Loucy (cell line): Measurements from ENCODE around the gene MPO.

Experiments
- H2AFZ ChIP-seq: fragments of 200-600 bp; sonication (generic); 2 replicates; pipeline ENCODE4 v1.6.0; 2016; ENCODE audit warnings: antibody characterized with exemption, mild to moderate bottlenecking, low read length, moderate library complexity
- H3F3A ChIP-seq: fragments of 200-600 bp; 2 replicates; pipeline ENCODE4 v1.6.0; 2016; ENCODE audit warnings: antibody characterized with exemption, low read depth, mild to moderate bottlenecking
- H3K27me3 ChIP-seq: fragments of 200-600 bp; sonication (generic); 2 replicates; pipeline ENCODE4 v1.6.1; 2014; ENCODE audit warnings: low read length, mild to moderate bottlenecking; ENCODE audit not compliant: insufficient read depth, poor library complexity, severe bottlenecking
- H3K36me3 ChIP-seq: fragments of 200-600 bp; sonication (generic); 2 replicates; pipeline ENCODE4 v1.6.1; 2016; ENCODE audit warnings: low read length; ENCODE audit not compliant: insufficient read depth
- H3K4me1 ChIP-seq: fragments of 200-600 bp; sonication (generic); 2 replicates; pipeline ENCODE4 v1.5.1; 2014; ENCODE audit warnings: low read length, mild to moderate bottlenecking; ENCODE audit not compliant: insufficient read depth, poor library complexity, severe bottlenecking
- H3K4me2 ChIP-seq: fragments of 200-600 bp; sonication (generic); 2 replicates; pipeline ENCODE4 v1.6.0; 2014; ENCODE audit warnings: antibody characterized with exemption, low read length, low read depth, mild to moderate bottlenecking; ENCODE audit not compliant: poor library complexity, severe bottlenecking
- H3K4me3 ChIP-seq: fragments of 200-600 bp; sonication (generic); 2 replicates; pipeline ENCODE4 v1.5.1; 2014; ENCODE audit warnings: low read length, mild to moderate bottlenecking, mixed read lengths; ENCODE audit not compliant: poor library complexity, severe bottlenecking
- H3K79me2 ChIP-seq: fragments of 200-600 bp; sonication (generic); 2 replicates; pipeline ENCODE4 v1.6.1; 2014; ENCODE audit warnings: low read length; ENCODE audit not compliant: insufficient read depth
- H3K9ac ChIP-seq: fragments of 200-600 bp; sonication (generic); 2 replicates; pipeline ENCODE4 v1.6.0; 2014; ENCODE audit warnings: mild to moderate bottlenecking, low read depth, low read length, moderate library complexity; ENCODE audit not compliant: poor library complexity, severe bottlenecking
- H3K9me2 ChIP-seq: fragments of 200-600 bp; sonication (generic); replicated peaks from 2 replicates; pipeline ENCODE4 v1.6.1; 2016; ENCODE audit warnings: low read depth, low read length, mixed read lengths
- H3K9me3 ChIP-seq: fragments of 200-600 bp; sonication (generic); 2 replicates; pipeline ENCODE4 v1.6.1; 2014; ENCODE audit warnings: mild to moderate bottlenecking, antibody characterized with exemption, low read length, low read depth; ENCODE audit not compliant: insufficient read depth
- H4K20me1 ChIP-seq: fragments of 200-600 bp; sonication (generic); 2 replicates; pipeline ENCODE4 v1.6.0; 2014; ENCODE audit warnings: antibody characterized with exemption, low read length, mild to moderate bottlenecking; ENCODE audit not compliant: insufficient read depth, poor library complexity, severe bottlenecking
- CTCF ChIP-seq: fragments of 200-600 bp; sonication (generic); conservative IDR thresholded peaks from 2 replicates; pipeline ENCODE4 v1.5.1; 2014; ENCODE audit warnings: mild to moderate bottlenecking, antibody characterized with exemption, low read length
- EZH2phosphoT487 ChIP-seq: fragments of 200-600 bp; IDR thresholded peaks from 2 replicates; pipeline ENCODE4 v1.6.1; 2018; ENCODE audit warnings: antibody characterized with exemption, mild to moderate bottlenecking, moderate library complexity, borderline replicate concordance

The MPO gene

DNA sequence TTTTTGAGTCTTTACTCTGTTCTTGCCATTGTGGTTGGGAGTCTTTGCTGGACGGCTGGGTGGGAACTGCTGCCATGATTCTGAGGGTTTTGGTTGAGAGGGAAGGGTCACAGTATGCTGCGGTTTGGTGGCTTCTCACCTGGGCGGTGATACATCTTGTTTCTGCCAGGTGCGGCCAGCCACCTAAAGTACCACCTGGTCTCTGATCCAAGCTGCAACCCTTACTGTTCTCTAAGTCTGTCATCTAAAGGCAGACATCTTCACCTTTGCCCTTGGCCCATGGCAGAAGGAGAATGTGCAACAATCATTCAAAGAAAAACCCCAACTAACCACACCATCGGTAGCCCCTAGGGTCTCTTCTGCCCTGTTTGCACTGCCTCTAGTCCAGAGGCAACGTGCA is 19.6 kb upstream of the MPO start:
- Histone ChIP-seq H3K27me3 (no peaks in the 10 kb centered on the region), H3K9ac (no peak overlapping the region), H3K4me2 (no peak overlapping the region), H3K79me2 (no peaks in the 10 kb centered on the region), H3K9me3 (no peaks in the 10 kb centered on the region), H4K20me1 (no peaks in the 10 kb centered on the region), H3K9me2 (no peaks in the 10 kb centered on the region), H2AFZ (no peak overlapping the region), H3K36me3 (peaks cover 14% of the 10 kb centered on the region; the same call in 1 of the 2 replicates), H3K4me1 (no peaks in the 10 kb centered on the region), H3F3A (no peaks in the 10 kb centered on the region), H3K4me3 (no peak overlapping the region)
- TF ChIP-seq CTCF (no peak), EZH2phosphoT487 (no peak)

DNA sequence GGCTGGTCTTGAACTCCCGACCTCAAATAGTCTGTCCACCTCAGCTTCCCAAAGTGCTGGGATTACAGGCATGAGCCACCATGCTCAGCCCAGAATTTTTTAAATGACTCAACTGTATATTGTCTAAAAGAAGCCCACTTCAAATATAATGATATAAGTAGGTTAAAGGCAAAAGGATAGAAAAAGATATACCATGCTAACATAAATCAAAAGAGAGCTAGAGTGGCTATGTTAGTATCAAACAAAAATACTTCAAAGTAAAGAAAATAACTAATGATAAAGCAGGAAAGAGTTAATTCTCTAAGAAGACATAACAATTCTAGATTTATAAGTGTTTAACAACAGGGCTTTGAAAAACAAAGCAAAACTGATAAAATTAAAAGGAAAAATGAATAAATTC is 13.3 kb upstream of the MPO start:
- H3K9me2 ChIP-seq = no peaks in the 10 kb centered on the region
- H3K36me3 ChIP-seq = no peaks in the 10 kb centered on the region
- no peak overlapping the region for H3K4me2 ChIP-seq
- TF ChIP-seq EZH2phosphoT487 (no peak), CTCF (no peak)
- no peaks in the 10 kb centered on the region for H3K79me2 ChIP-seq
- no peaks in the 10 kb centered on the region for H3K9me3 ChIP-seq
- no peak overlapping the region for H3K4me3 ChIP-seq
- peaks cover 8% of the 10 kb centered on the region for H3K4me1 ChIP-seq
- H4K20me1 ChIP-seq = no peaks in the 10 kb centered on the region
- no peaks in the 10 kb centered on the region for H3F3A ChIP-seq
- no peak overlapping the region for H2AFZ ChIP-seq
- H3K9ac ChIP-seq = no peak overlapping the region
- no peaks in the 10 kb centered on the region for H3K27me3 ChIP-seq

DNA sequence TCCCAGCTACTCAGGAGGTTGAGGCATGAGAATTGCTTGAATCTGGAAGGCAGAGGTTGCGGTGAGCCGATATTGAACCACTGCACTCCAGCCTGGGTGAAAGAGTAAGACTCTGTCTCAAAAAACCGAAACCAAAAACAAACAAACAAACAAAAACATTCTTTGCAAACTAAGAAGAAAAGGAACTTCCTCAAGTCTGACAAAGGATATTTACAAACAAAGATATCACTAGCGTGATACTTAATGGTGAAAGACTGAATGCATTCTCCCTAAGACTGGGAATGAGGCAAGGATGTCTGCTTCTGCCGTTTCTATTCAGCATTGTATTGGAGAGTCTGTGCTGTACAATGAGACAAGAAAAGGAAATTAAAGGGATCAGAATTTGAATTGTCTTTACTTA is 10.5 kb upstream of the MPO start:
- H3K9ac ChIP-seq = no peak overlapping the region
- H3K4me2 ChIP-seq = no peak overlapping the region
- no peaks in the 10 kb centered on the region for H3K27me3 ChIP-seq
- no peaks in the 10 kb centered on the region for H3K9me2 ChIP-seq
- no peak overlapping the region for H3K4me3 ChIP-seq
- H3K9me3 ChIP-seq = no peaks in the 10 kb centered on the region
- TF ChIP-seq CTCF (no peak), EZH2phosphoT487 (no peak)
- H2AFZ ChIP-seq = no peak overlapping the region
- peaks cover 8% of the 10 kb centered on the region for H3K4me1 ChIP-seq
- H3K79me2 ChIP-seq = no peaks in the 10 kb centered on the region
- no peaks in the 10 kb centered on the region for H3F3A ChIP-seq
- H3K36me3 ChIP-seq = no peaks in the 10 kb centered on the region
- H4K20me1 ChIP-seq = no peaks in the 10 kb centered on the region
